HG03457 (cell line): ENCODE results near the gene TNFSF10.

Experiments used
- ATAC-seq: cut with Tn5 transposase; IDR thresholded peaks from one replicate; pipeline ENCODE4 v1.9.1; 2021; ENCODE audit warnings: moderate number of reproducible peaks; ENCODE audit not compliant: unreplicated experiment

Gene TNFSF10

DNA sequence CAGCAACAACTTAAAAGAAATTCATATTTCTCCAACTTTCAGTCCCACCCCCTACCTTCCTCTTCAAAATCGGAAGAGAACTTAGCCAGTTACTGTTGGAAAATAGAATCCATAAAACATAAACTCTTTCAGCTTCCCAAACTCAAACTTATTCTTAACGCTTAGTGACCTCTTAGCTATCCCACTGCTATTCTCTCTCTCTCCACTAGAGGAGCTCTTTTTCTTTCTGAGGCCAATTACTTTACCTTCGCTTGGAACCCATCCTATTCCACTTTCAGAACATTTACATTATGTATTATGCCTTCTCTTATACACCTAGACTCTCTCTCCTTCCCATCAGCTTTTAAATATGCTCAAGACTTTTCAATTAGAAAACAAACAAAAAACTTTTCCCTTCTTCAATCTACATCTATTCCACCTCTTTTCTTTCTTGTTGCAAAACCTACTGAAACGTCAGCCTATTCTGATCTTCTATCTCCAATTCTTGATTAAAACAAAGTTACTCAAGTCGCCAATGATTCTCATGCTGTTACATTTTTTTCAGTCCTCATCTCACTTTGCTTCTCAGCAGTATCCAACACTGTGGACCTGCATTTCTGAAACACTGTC is 61.6 kb downstream of the TNFSF10 start:
- ATAC-seq, result no peak

DNA sequence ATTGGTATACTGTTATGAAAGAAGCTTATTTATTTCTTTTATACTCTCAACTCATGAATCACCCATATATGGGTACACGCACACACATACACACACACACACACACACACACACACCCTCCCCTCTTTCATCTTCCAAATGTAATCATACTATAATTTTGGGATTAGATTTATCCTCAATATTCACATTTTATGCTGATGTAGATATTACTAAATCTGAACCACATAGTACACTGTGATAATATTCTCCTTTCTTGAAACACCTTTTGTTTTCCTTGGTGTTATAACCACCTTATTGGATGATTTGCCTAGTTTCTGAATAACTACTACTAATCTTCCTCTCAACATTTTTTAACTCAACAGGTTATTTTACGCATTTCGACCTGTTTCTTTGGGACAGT is 66.8 kb downstream of the TNFSF10 start:
- ATAC-seq, result no peak
